ENCODE measurements around the gene ASB14.

Gene ASB14

GRCh38 chr3:57257678-57258077 lies 34.8 kb downstream of the ASB14 start:
- DNase-seq: no peak

DNA sequence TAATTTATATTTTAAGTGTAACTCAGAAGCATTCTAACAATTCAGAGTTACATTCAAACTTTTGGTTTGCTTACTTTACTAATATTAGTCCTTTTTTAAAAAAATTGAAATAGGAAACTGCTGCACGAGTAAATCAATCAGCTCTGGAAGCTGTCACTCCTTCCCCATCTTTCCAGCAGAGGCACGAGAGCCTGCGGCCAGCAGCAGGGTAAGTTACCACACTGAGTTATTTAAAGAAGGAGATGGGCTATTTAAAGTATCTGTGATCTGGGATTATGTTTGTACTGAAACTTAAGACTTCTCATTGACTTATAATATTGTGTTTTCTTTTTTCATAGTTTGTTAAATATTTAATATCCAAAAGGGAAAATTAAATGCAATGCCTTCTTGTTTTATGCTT lies 35.6 kb downstream of the ASB14 start:
- no peak for DNase-seq

- no peak for DNase-seq
These were observed 40.1 kb downstream of the ASB14 start for GRCh38 chr3:57252404-57252803.

DNA sequence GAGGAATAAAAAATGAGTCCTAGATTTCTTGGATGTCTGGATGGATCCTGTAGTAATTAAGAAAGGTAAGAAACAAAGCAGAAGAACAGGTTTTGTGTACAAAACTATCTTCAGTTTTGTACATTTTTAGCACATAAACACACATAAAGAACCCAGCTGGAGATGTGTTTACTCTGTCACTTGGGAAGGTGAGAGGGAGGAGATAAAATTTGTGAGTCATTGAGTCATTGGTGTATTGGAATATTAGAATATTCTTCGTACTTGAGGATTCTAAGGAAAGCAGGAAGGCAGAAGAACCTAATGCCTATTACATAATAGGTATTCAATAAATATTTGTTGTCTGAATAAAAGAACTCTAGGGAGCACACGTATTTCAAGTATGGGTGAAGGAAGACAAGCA lies 47.5 kb downstream of the ASB14 start:
- no peak for DNase-seq

- DNase-seq: no peak
These were observed 57.6 kb downstream of the ASB14 start for GRCh38 chr3:57234613-57235575.

DNA sequence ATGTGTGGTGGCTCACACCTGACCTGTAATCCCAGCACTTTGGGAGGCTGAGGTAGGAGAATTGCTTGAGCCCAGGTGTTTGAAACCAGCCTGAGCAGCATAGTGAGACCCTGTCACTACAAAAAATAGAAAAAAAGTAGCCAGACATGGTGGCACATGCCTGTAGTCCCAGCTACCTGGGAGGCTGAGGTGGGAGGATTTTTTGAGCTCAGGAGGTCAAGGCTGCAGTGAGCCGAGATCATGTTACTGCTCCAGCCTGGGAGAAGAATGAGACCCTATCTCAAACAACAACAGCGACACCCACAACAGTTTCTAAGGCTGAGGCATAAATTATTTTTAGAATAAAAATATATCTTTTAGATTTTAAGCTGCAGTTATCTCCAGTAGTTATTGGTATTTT lies 58.7 kb downstream of the ASB14 start:
- no peak for DNase-seq

DNA sequence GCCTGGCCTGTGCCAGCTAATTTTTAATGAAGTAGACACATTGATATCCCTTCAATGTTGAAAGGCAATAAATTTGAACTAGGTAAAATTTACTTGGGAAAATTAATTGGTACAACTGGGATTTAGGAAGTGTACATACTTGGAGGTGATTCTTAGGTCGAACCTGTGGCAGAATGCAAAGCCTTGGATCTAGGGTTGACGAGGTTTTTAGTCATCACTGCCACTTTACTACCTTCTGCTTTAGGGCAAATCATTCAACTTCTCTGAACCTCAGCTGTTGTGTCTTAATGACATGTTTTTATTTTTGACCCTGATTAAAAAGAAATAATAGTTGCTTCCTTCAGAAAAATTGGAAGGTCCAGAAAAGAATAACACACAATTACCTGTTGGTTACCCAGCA lies 62.5 kb downstream of the ASB14 start:
- DNase-seq: peak; percentile 1

DNA sequence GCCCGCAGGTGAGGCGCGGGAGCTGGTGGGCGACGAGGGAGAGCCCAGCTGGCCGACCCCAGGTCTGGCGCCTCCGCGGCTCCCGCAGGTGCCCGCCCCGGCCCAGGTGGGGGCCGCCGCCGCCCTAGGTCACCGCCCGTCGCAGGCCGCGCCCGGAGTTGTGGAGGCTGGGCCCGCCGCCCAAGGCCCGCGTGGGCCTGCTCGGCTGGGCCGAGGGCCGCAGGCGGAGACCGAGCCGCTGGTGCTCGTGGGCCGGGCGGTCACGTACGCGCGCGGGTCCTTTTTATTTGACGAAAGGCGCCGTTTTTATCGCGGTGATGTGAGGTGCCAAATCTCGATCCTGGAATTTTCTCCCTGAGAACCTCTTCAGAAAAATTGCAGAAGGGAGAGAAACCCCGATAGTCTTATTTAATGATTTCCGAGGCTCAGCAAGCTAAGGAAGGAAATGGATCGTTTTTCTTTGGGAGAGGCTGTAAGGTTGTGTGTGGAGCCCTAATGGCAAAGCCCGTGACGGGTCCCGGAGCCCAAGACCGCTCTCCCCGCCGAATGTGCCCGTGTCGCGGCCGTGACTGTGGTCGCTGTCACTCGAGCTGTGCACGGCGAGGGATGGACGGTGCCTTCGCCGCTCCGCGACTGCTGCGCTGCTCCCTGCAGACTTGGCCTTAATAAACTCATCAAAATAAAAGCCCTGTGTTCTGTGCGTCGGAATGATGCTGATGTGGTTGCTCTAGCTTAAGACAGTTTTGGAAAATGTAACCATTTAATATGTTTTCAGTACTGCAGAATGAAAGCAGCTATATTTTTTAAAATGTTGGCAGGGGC lies 64.3 kb downstream of the ASB14 start:
- DNase-seq: peak; percentile 56

GRCh38 chr3:57227204-57227929 lies 65.1 kb downstream of the ASB14 start, which contains the start of gene APPL1:
APPL1 (plus strand) TSS chr3:57227729; CDS start chr3:57227884, 155 bp downstream.
- peak; percentile 95 for DNase-seq

GRCh38 chr3:57226176-57226575 lies 66.3 kb downstream of the ASB14 start:
- no peak for DNase-seq

DNA sequence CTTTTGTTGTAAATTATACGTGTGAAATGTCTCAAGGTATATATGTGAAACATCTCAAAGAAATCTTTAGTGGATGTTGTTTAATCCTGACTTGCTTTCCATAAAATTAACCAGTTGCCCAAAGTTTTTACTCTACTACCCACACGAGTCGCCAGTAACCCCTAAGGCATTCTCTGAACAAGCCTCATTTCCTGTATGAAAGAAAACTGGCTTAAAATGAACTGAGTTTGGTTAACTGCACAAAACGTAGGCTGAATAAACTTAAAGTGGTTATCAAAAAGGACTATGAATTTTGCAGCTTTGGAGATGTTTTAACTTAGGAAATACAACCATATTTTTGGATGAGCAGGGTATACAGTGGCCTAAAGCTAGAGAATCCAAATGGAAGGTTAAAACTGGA lies 67.6 kb downstream of the ASB14 start:
- no peak for DNase-seq

DNA sequence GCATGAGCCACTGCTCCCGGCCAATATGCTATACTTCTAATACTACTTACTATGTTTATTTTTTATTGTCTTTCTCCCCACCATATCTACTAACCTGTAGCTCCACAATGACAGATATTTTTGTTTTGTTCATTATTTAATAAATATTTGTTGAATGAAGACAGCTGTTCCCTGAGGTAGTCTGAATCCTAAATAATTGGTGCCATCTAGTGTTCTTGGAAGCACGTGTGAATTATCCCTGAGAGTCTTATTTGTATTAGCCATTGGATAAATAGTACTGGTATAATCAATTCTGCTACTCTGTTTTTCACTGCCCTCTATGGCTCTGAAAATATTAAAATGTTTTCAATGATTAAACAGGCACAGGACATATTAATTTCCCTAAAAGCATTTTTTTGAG lies 70.6 kb downstream of the ASB14 start:
- DNase-seq: no peak
